ENCODE measurements around the gene GAB1. TPM values are rescaled to one million over a fixed set of nuclear protein-coding genes. Genes with fewer than 3 reads are reported as not detected.
"Not testable (repeated sequence)": the region's sequence is repeated elsewhere in the genome, so short reads cannot be mapped to it uniquely, and the experiment has no call there.

Gene GAB1
- total and polyA plus RNA-seq, 4 experiments from 2014 or later, result 0.26 to 0.78 TPM; not detected in 2

DNA sequence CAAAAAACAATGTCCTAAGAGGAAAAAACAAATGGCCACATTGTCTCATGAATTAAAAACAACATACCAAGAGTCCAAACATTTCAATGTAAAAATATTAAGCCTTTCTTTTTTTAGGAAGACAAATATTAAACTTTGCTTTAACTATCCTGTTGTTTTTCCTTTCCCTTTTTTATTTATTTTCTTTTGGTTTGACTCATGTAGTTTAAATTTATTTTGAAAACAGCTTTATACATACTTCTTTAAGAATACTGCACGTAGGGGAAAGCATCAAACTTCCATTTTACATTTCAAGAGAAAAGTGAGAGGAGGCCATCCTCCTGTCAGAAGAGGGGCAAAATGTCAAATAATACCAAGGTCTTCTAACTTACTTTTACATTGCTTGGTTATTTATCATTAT is 8.7 kb downstream of the GAB1 start:
- H3K9me3 Mint-ChIP-seq, result no peaks in the 10 kb centered on the region
- no peaks in the 10 kb centered on the region for H3K4me1 ChIP-seq (ENCODE audit: insufficient read depth, low read length)
- H3K27me3 Mint-ChIP-seq, result peaks cover 12 to 28% of the 10 kb centered on the region in 2 donors
- no peak overlapping the region for H3K4me3 ChIP-seq (ENCODE audit: low read length in 2 of 2)
- H3K36me3 Mint-ChIP-seq, result no peaks in the 10 kb centered on the region
- intact Hi-C loops (cut with micrococcal nuclease), result no loop called here
- no peak overlapping the region for H3K4me3 Mint-ChIP-seq
- no peaks in the 10 kb centered on the region for H3K27me3 ChIP-seq (ENCODE audit: insufficient read depth, low read length)
- no peak overlapping the region for H3K27ac Mint-ChIP-seq
- H3K27ac ChIP-seq (ENCODE audit: low read depth, low read length), result no peak overlapping the region
- H3K4me1 Mint-ChIP-seq, result no peaks in the 10 kb centered on the region
- H3K9me3 ChIP-seq (ENCODE audit: control insufficient read depth in 1 of 2, low read length in 2 of 2), result no peaks in the 10 kb centered on the region
- no peaks in the 10 kb centered on the region for H3K36me3 ChIP-seq (ENCODE audit: insufficient read depth, low read length)
- CTCF ChIA-PET (ENCODE audit: partially characterized antibody), result no interaction called here
- no peak for DNase-seq
- POLR2A ChIA-PET (ENCODE audit: partially characterized antibody), result no interaction called here

DNA sequence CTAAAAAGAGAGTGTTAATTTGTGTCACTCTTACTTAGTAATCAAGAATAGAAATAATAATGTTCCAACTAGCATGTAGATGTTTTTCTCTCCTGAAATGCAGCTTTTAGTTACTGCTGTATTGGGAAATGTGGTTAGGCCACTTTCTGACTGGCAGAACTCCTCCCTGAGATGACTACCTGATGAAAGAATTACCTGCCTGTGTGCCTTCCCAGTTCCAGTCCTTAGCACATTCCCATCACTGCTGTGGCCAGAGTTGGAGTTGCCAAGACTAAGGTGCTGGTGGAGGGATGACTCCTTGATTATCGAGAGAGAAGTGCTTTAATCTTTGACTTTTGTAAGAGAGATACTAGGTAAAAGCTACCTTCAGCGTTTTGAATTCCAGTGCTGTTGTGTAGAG is 9.5 kb downstream of the GAB1 start:
- intact Hi-C loops (cut with micrococcal nuclease), result no loop called here
- no peak for DNase-seq

GRCh38 chr4:143347484-143348111 is 10.9 kb downstream of the GAB1 start:
- no peak overlapping the region for H3K4me3 ChIP-seq (ENCODE audit: low read length in 2 of 2)
- peaks cover 10 to 26% of the 10 kb centered on the region in 2 donors for H3K27me3 Mint-ChIP-seq
- H3K27ac ChIP-seq (ENCODE audit: low read depth, low read length), result no peak overlapping the region
- no peaks in the 10 kb centered on the region for H3K36me3 ChIP-seq (ENCODE audit: insufficient read depth, low read length)
- no peaks in the 10 kb centered on the region for H3K4me1 ChIP-seq (ENCODE audit: insufficient read depth, low read length)
- no peak for DNase-seq
- no peaks in the 10 kb centered on the region for H3K9me3 ChIP-seq (ENCODE audit: control insufficient read depth in 1 of 2, low read length in 2 of 2)
- no peak overlapping the region for H3K27ac Mint-ChIP-seq
- H3K27me3 ChIP-seq (ENCODE audit: insufficient read depth, low read length), result no peaks in the 10 kb centered on the region
- no peaks in the 10 kb centered on the region for H3K36me3 Mint-ChIP-seq
- ChIA-PET POLR2A (ENCODE audit: partially characterized antibody) (no interaction called here), CTCF (ENCODE audit: partially characterized antibody) (no interaction called here)
- no peaks in the 10 kb centered on the region for H3K9me3 Mint-ChIP-seq
- intact Hi-C loops (cut with micrococcal nuclease), result no loop called here
- H3K4me1 Mint-ChIP-seq, result no peaks in the 10 kb centered on the region
- H3K4me3 Mint-ChIP-seq, result no peak overlapping the region

More for the DNA sequence above, 9.5 kb downstream of the GAB1 start:
- Histone ChIP-seq H3K36me3 (ENCODE audit: insufficient read depth, low read length) (no peaks in the 10 kb centered on the region), H3K4me3 (ENCODE audit: low read length in 2 of 2) (no peak overlapping the region), H3K9me3 (ENCODE audit: control insufficient read depth in 1 of 2, low read length in 2 of 2) (no peaks in the 10 kb centered on the region), H3K4me1 (ENCODE audit: insufficient read depth, low read length) (no peaks in the 10 kb centered on the region), H3K27me3 (ENCODE audit: insufficient read depth, low read length) (no peaks in the 10 kb centered on the region), H3K27ac (ENCODE audit: low read depth, low read length) (no peak overlapping the region)
- H3K36me3 Mint-ChIP-seq, result no peaks in the 10 kb centered on the region
- H3K4me1 Mint-ChIP-seq, result no peaks in the 10 kb centered on the region
- peaks cover 10 to 28% of the 10 kb centered on the region in 2 donors for H3K27me3 Mint-ChIP-seq
- POLR2A ChIA-PET (ENCODE audit: partially characterized antibody), result no interaction called here
- H3K27ac Mint-ChIP-seq, result no peak overlapping the region
- CTCF ChIA-PET (ENCODE audit: partially characterized antibody), result no interaction called here
- no peaks in the 10 kb centered on the region for H3K9me3 Mint-ChIP-seq
- H3K4me3 Mint-ChIP-seq, result no peak overlapping the region

DNA sequence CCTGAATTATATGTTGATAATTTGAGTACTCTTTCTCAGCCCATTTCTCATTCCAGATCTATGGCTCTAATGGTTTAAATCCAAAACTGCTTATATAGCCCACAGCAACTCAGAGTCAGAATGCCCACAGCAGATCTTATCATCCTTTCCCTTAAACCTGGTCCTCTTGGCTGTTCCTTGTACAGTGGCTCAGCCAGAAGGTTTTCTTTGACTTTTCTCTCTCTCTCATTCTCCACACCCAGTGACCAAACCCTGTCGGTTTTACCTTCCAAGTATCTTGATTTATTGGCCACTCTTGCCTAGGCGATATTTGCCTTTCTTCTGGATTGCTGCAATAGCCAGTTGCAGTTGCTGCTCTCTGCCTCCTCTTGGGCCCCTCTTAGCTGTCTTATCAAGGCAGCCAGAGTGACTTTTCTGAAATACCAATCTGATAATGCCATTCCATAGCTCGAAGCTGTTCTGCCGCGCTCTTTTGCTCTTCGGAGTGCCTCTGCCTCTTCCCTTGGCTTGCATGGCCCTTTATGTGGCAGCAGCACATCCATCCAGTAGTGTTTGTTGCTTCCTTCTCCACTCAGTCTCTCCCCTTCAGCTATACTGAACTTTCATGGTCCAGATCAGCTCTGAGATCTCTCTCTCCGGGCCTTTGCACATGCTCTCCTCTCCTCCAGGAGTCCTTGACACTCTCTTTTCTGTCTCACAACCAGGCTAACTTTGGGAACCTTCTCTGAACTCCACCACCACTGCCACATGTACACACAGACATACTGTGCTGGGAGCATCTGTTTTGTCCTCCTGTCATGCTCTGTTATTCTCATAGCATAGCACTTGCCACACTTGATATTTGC is 11.8 kb downstream of the GAB1 start:
- Mint-ChIP-seq H3K4me3 (no peak overlapping the region), H3K36me3 (no peaks in the 10 kb centered on the region), H3K27ac (peak overlapping the region in 1 of 7 donors; percentile 26), H3K9me3 (no peaks in the 10 kb centered on the region), H3K4me1 (no peaks in the 10 kb centered on the region), H3K27me3 (peaks cover 10 to 23% of the 10 kb centered on the region in 2 donors)
- Histone ChIP-seq H3K4me3 (ENCODE audit: low read length in 2 of 2) (no peak overlapping the region), H3K36me3 (ENCODE audit: insufficient read depth, low read length) (no peaks in the 10 kb centered on the region), H3K27ac (ENCODE audit: low read depth, low read length) (no peak overlapping the region), H3K27me3 (ENCODE audit: insufficient read depth, low read length) (no peaks in the 10 kb centered on the region), H3K9me3 (ENCODE audit: control insufficient read depth in 1 of 2, low read length in 2 of 2) (no peaks in the 10 kb centered on the region), H3K4me1 (ENCODE audit: insufficient read depth, low read length) (no peaks in the 10 kb centered on the region)
- intact Hi-C loops (cut with micrococcal nuclease), result no loop called here
- POLR2A ChIA-PET (ENCODE audit: partially characterized antibody), result no interaction called here
- CTCF ChIA-PET (ENCODE audit: partially characterized antibody), result no interaction called here
- DNase-seq, result no peak

- H3K27ac ChIP-seq (ENCODE audit: low read depth, low read length); H3K36me3 Mint-ChIP-seq; H3K27ac Mint-ChIP-seq; H3K4me3 Mint-ChIP-seq; intact Hi-C loops (cut with micrococcal nuclease); H3K9me3 ChIP-seq (ENCODE audit: control insufficient read depth in 1 of 2, low read length in 2 of 2); H3K4me3 ChIP-seq (ENCODE audit: low read length in 2 of 2); CTCF ChIA-PET (ENCODE audit: partially characterized antibody); POLR2A ChIA-PET (ENCODE audit: partially characterized antibody); H3K9me3 Mint-ChIP-seq; DNase-seq; H3K27me3 ChIP-seq (ENCODE audit: insufficient read depth, low read length); H3K4me1 Mint-ChIP-seq; H3K36me3 ChIP-seq (ENCODE audit: insufficient read depth, low read length); H3K4me1 ChIP-seq (ENCODE audit: insufficient read depth, low read length): not testable (repeated sequence)
- peaks cover 7 to 19% of the 10 kb centered on the region in 2 donors for H3K27me3 Mint-ChIP-seq
Observed at GRCh38 chr4:143349858-143350527, 13.3 kb downstream of the GAB1 start.

GRCh38 chr4:143351149-143351691 is 14.5 kb downstream of the GAB1 start:
- intact Hi-C loops (cut with micrococcal nuclease), result no loop called here
- POLR2A ChIA-PET (ENCODE audit: partially characterized antibody), result no interaction called here
- no peak overlapping the region for H3K27ac Mint-ChIP-seq
- CTCF ChIA-PET (ENCODE audit: partially characterized antibody), result no interaction called here
- H3K9me3 Mint-ChIP-seq, result no peaks in the 10 kb centered on the region
- no peak for DNase-seq
- H3K4me1 Mint-ChIP-seq, result no peaks in the 10 kb centered on the region
- Histone ChIP-seq H3K4me3 (ENCODE audit: low read length in 2 of 2) (no peak overlapping the region), H3K27ac (ENCODE audit: low read depth, low read length) (no peak overlapping the region), H3K9me3 (ENCODE audit: control insufficient read depth in 1 of 2, low read length in 2 of 2) (no peaks in the 10 kb centered on the region), H3K27me3 (ENCODE audit: insufficient read depth, low read length) (no peaks in the 10 kb centered on the region), H3K36me3 (ENCODE audit: insufficient read depth, low read length) (no peaks in the 10 kb centered on the region), H3K4me1 (ENCODE audit: insufficient read depth, low read length) (no peaks in the 10 kb centered on the region)
- H3K27me3 Mint-ChIP-seq, result peaks cover 4 to 15% of the 10 kb centered on the region in 2 donors
- no peak overlapping the region for H3K4me3 Mint-ChIP-seq
- no peaks in the 10 kb centered on the region for H3K36me3 Mint-ChIP-seq

- no peak for DNase-seq
- intact Hi-C loops (cut with micrococcal nuclease), result no loop called here
- H3K27me3 ChIP-seq (ENCODE audit: insufficient read depth, low read length), result no peaks in the 10 kb centered on the region
- POLR2A ChIA-PET (ENCODE audit: partially characterized antibody), result no interaction called here
- H3K9me3 ChIP-seq (ENCODE audit: control insufficient read depth in 1 of 2, low read length in 2 of 2), result no peaks in the 10 kb centered on the region
- H3K4me3 ChIP-seq (ENCODE audit: low read length in 2 of 2), result no peak overlapping the region
- no peaks in the 10 kb centered on the region for H3K36me3 ChIP-seq (ENCODE audit: insufficient read depth, low read length)
- peaks cover 0 to under 1% (median 0%) of the 10 kb centered on the region in 4 donors for H3K4me1 Mint-ChIP-seq
- H3K36me3 Mint-ChIP-seq, result no peaks in the 10 kb centered on the region
- no peaks in the 10 kb centered on the region for H3K4me1 ChIP-seq (ENCODE audit: insufficient read depth, low read length)
- no peak overlapping the region for H3K4me3 Mint-ChIP-seq
- peaks cover 4 to 15% of the 10 kb centered on the region in 2 donors for H3K27me3 Mint-ChIP-seq
- no peaks in the 10 kb centered on the region for H3K9me3 Mint-ChIP-seq
- CTCF ChIA-PET (ENCODE audit: partially characterized antibody), result no interaction called here
- H3K27ac ChIP-seq (ENCODE audit: low read depth, low read length), result no peak overlapping the region
- H3K27ac Mint-ChIP-seq, result no peak overlapping the region
Observed at GRCh38 chr4:143351774-143352451, 15.2 kb downstream of the GAB1 start.
